ENCODE data around the gene SLC6A14. TPM values are rescaled to one million over a fixed set of nuclear protein-coding genes. Genes with fewer than 3 reads are reported as not detected.

The SLC6A14 gene
- total and polyA plus RNA-seq, 2 of the 8 experiments (the other 6 are each of a cell fraction or from before 2014, with no cell fraction given) = not detected

GRCh38 chrX:116462822-116463221, 26.4 kb downstream of the SLC6A14 start, which contains the start of gene CT83 (continued):
- no peak for TF ChIP-seq CHD7 (IDR thresholded peaks at IDR 0.05; ENCODE audit: insufficient replicate concordance, low read length)
- no peak for TF ChIP-seq CREB1 (IDR thresholded peaks at IDR 0.05)
- TF ChIP-seq SIX5 (IDR thresholded peaks at IDR 0.05; ENCODE audit: low read depth, low read length) = no peak
- no peak for TF ChIP-seq BCL11A (IDR thresholded peaks at IDR 0.05; ENCODE audit: low read depth in 2 of 2, low read length in 2 of 2)
- TF ChIP-seq HDAC2 (IDR thresholded peaks at IDR 0.05; ENCODE audit: borderline replicate concordance in 1 of 2, low read depth in 2 of 2, low read length in 2 of 2) = no peak
- no peak for TF ChIP-seq TAF1 (IDR thresholded peaks at IDR 0.05; ENCODE audit: low read depth, low read length)
- no peak for TF ChIP-seq SAP30 (IDR thresholded peaks at IDR 0.05; ENCODE audit: insufficient read depth, insufficient replicate concordance, low read length)
- TF ChIP-seq TCF12 (IDR thresholded peaks at IDR 0.05; ENCODE audit: low read depth, low read length) = no peak
- no peak for TF ChIP-seq RXRA (IDR thresholded peaks at IDR 0.05; ENCODE audit: insufficient read depth, low read depth, low read length)

Measured in H1 (cell line).